ENCODE results near the gene CTAGE9. TPM values are rescaled to one million over a fixed set of nuclear protein-coding genes. Genes with fewer than 3 reads are reported as not detected.
"Not testable (repeated sequence)": the region's sequence is repeated elsewhere in the genome, so short reads cannot be mapped to it uniquely, and the experiment has no call there.

The CTAGE9 gene, protein sequence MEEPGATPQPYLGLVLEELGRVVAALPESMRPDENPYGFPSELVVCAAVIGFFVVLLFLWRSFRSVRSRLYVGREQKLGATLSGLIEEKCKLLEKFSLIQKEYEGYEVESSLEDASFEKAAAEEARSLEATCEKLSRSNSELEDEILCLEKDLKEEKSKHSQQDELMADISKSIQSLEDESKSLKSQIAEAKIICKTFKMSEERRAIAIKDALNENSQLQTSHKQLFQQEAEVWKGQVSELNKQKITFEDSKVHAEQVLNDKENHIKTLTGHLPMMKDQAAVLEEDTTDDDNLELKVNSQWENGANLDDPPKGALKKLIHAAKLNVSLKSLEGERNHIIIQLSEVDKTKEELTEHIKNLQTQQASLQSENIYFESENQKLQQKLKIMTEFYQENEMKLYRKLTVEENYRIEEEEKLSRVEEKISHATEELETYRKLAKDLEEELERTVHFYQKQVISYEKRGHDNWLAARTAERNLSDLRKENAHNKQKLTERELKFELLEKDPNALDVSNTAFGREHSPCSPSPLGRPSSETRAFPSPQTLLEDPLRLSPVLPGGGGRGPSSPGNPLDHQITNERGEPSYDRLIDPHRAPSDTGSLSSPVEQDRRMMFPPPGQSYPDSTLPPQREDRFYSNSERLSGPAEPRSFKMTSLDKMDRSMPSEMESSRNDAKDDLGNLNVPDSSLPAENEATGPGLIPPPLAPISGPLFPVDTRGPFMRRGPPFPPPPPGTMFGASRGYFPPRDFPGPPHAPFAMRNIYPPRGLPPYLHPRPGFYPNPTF
- under 1 TPM in 1 of 3 donors, not detected in 2; 0.02 TPM for polyA plus RNA-seq

DNA sequence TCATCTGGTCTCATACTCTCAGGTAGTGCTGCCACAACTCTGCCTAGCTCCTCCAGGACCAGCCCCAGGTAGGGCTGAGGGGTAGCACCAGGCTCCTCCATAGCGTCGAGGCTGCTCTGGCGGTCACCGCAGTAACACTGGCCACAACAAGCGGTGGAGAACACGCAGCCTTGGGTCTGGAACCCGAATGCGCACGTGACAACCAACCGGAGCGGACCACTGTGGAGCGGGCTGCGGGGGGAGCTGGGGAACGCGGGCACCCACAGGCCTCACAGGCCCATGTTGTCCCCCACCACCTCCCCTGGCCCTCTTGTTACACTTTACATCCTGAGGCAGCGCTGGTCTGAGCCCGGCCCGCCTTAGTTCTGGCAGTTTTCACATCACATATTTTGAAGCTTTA is at the start of gene CTAGE9:
Gene CTAGE9, minus strand, starts transcription at position 101 of the 400 bp plus-strand sequence. Its CDS starts 0 bp downstream, at position 101.
- not testable (repeated sequence) for H3K27ac ChIP-seq (ENCODE audit: low read depth, low read length)
- 88 to 94% methylated on average over 5 to 7 of the region's 18 CpGs; no CpG with 5 or more reads in 1 of the 3 donors for WGBS, 3 donors

DNA sequence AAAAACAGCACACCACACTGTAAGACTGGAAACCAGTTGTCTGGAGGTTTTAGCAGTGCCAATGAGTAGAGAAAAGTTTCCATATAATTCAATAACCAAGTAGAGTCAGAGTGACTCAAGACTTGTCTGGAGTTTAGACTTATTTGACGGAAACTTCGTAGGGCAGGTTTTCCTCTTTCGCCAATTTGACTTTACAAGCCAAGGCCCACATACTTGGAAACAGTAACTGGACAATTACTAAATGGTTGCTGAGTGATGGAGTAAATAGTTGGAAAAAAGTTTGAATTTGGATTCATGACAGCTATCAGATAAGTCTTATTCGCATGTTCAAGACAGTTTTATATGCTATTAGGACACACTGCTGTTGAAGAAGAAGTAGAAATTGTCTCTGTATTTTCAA is 48.1 kb upstream of the CTAGE9 start:
- WGBS, 3 donors = 70 to 88% (median 79%) methylated on average over 4 of the region's 4 CpGs
- H3K27ac ChIP-seq (ENCODE audit: low read depth, low read length) = no peak overlapping the region

DNA sequence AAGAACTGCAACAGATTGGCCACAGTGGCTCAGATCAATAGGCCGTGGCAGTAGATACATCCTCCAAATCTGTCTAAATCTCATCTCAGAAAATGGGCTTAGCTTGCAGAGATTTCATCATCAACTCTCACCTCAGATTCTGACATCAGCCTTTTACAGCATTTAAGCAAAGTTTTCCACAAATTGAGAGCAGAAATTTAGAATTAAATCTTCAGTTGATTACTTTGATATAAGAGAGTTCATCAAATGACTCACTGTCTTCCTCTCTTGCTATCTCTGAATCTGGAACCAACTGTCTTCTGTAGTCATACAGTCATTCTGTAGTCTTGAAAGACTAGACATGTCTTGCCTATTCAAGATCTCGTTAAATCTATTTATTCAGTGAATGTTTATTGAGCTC is 45.2 kb upstream of the CTAGE9 start:
- WGBS, 3 donors = 87 to 92% (median 87%) methylated on average over 2 of the region's 2 CpGs
- no peak overlapping the region for H3K27ac ChIP-seq (ENCODE audit: low read depth, low read length)

DNA sequence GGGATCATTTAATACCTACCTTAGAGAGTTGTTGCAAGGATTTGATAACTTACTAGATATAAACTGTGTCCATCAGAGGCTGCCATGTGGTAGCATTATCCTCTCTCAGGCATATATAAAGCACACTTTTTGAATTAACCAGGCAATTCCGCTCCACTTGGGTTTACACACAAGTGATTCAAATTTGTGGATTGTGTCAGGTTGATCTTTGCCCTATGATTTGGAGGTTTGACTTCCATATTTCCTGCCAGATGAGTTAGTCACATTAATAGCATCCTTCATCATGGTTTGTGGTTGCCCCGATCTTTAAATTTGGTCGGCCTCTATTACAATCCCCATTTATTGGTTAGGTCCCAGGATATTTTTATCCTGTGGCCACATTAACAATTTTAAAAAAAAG is 44.8 kb upstream of the CTAGE9 start:
- H3K27ac ChIP-seq (ENCODE audit: low read depth, low read length) = no peak overlapping the region

DNA sequence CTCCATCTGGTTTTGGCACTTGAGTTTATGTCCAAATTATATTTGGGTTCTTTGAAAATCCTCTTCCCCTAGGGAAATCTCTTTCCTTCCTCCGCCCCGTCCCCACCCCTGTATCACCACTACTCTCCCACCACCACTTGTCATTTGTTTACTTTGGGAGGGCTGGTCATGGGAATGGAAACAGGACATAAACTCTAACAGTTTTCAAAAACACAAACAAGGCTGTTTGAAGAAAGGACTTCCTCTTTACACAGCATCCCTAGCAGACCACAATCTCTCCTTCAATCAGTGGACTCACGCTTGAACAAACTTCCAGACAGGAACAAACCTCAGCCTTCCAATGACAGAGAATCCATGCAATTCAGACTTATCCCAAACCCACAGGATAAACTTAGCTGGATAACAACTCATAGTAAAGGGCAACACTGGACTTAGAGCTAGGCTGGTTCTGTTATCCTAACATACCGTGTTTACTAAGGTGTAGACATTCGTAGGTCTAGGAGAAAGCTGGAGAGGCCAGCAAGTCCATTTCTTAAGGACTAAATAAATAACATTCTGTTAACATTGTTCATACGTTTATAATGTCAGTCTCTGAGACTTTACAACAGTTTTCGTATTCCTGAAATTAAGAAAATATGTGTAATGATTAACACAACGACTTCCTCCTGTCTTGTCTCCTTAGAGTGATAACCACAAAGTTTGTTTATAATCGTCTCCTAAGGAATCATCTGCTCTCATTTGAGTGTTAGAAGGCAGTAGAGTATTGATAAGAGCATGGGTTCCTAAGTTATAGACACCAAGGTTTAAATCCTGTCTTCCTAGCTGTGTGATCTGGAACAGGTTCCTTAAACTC is 44.1 kb upstream of the CTAGE9 start:
- WGBS, 3 donors = 46 to 61% (median 47%) methylated on average over 9 of the region's 9 CpGs
- H3K27ac ChIP-seq (ENCODE audit: low read depth, low read length) = no peak overlapping the region

More for the DNA sequence above, 44.8 kb upstream of the CTAGE9 start:
- WGBS, 3 donors = 86 to 96% (median 90%) methylated on average over 3 of the region's 3 CpGs

DNA sequence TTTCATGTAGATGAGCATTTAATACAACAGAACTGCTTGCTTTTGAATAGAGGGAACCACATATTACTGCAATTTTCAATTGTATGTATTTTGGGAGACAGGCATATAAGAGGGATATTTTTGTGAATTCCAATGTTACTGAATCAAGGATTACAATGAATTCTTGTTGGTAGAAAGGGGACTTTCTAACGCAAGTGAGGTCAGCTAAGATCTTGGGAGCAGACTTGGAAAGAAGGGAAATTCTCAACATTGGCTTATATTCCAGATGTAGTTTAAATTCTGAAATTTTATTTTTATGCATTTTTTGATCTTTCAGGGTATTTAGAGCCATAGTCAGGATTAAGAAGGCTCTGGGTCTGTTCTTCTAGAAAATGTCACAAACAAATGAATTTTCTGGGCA is 43.3 kb upstream of the CTAGE9 start:
- H3K27ac ChIP-seq (ENCODE audit: low read depth, low read length) = no peak overlapping the region
- 69 to 100% (median 71%) methylated on average over 1 of the region's 1 CpG for WGBS, 3 donors

DNA sequence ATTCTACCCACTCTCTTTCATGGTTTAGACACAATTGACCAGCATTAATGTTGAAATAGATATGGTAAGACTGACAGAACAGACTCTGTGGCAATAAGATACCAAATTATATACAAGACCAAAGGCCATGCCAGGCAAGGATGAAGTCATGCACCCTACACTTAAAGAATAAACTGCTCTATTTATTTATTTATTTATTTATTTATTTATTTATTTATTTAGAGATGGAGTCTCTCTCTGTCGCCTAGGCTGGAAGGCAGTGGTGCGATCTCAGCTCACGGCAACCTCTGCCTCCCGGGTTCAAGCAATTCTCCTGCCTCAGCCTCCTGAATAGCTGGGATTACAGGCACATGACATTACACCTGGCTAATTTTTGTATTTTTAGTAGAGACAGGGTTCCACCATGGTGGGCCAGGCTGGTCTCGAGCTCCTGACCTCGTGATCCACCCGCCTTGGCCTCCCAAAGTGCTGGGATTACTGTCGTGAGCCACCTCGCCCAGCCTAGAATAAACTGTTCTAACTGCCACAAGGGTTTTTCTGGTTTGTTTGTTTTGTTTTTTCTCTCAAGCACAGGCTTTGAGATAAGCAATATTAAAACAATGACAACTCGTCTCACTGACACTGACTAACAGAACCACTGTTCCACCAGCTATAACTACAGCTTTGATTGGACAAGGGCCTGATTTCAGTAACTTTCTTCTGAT is 40.3 kb upstream of the CTAGE9 start:
- 87 to 95% (median 92%) methylated on average over 10 of the region's 10 CpGs for WGBS, 3 donors
- H3K27ac ChIP-seq (ENCODE audit: low read depth, low read length) = not testable (repeated sequence)

DNA sequence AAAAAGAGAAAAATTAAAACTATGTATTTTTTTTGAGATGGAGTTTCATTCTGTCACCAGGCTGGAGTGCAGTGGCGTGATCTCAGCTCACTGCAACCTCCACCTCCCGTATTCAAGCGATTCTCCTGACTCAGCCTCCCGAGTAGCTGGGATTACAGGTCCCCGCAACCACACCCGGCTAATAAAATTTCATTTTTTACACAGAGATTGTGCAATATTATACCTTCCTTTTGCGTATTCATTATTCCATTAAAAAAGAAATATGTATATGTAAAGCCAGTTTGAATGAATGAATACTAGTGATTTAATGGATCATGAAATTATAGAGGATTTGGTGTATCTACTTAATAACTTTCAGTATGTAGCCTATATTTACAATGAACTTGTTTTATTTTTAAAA is 38.2 kb upstream of the CTAGE9 start:
- no peak overlapping the region for H3K27ac ChIP-seq (ENCODE audit: low read depth, low read length)
- 92 to 99% (median 94%) methylated on average over 7 of the region's 7 CpGs for WGBS, 3 donors

DNA sequence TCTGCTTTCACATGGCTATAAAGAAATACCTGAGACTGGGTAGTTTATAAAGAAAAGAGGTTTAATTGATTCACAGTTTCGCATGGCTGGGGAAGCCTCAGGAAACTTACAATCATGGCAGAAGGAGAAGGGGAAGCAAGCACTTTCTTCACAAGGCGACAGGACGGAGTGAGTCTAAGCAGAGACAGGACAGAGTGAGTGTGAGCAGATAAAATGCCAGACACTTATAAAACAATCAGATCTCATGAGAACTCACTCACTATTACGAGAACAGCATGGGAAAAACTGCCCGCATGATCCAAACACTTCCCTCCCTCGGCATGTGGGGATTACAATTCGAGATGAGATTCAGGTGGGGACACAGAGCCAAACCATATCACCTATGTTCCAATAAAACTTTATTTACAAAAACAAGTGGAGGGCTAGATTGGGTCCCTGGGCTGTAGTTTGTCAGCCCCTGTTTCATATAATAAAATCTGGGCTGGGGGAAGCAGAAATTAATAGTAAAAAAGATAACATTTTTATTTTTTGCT is 37.1 kb upstream of the CTAGE9 start:
- H3K27ac ChIP-seq (ENCODE audit: low read depth, low read length) = no peak overlapping the region
- 82 to 90% (median 84%) methylated on average over 7 of the region's 7 CpGs for WGBS, 3 donors

DNA sequence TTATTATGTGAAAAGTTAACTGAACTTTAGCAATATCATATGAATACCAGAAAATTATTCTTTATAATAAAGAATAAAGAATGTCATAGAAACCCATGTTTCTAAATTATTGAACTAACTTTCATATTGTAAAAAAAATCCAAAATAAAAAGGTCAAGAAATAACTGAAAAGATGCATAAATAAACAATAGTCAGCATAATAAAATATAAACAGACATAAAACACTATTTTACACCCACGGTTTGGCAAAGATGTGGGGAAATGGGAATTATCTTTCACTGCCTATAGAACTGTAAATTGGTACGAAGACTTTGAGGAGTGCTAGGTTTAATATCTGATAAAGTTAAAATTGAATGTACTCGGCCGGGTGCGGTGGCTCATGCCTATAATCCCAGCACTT is 34.7 kb upstream of the CTAGE9 start:
- no peak overlapping the region for H3K27ac ChIP-seq (ENCODE audit: low read depth, low read length)
- WGBS, 3 donors = 89 to 93% (median 92%) methylated on average over 5 of the region's 5 CpGs

DNA sequence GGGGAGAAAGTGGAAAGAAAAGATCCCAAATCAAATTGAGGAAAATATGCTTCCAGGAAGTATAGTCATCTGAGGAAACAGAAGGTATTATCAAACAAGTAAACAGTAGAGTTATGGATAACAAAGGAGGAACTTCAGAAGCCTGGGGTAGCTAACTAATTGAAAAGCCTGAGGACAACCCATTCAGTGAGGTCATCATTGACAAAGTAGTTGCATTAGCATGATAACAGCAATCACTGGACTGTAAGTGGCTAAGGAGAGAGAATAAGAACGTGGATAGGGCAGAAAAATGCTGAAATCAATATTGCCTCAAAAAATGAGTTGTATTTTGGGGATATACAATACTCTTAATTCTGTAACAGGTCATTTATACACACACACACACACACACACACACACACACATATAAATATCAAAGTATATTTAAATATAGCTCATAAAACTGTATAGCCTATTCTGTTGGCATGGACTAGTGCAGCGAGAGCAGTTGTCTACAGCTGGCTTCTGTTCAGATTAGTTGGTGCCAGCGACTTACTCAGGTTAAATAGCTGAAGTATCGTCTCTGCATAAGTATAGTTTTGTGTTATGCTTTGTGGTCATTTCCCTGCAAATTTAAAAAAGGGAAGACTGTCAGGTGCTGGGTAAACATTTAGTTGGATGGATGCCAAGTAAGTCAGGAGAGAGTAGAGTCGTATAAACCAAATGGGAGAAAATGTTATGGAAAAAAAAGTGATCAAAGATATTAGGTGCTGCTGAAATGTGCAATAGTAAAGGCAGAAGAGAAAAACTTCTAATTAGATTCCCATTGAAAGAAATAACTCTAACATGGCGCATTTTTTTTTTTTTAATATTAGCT is 33.8 kb upstream of the CTAGE9 start:
- WGBS, 3 donors = 32 to 57% (median 45%) methylated on average over 6 of the region's 6 CpGs
- H3K27ac ChIP-seq (ENCODE audit: low read depth, low read length) = no peak overlapping the region

DNA sequence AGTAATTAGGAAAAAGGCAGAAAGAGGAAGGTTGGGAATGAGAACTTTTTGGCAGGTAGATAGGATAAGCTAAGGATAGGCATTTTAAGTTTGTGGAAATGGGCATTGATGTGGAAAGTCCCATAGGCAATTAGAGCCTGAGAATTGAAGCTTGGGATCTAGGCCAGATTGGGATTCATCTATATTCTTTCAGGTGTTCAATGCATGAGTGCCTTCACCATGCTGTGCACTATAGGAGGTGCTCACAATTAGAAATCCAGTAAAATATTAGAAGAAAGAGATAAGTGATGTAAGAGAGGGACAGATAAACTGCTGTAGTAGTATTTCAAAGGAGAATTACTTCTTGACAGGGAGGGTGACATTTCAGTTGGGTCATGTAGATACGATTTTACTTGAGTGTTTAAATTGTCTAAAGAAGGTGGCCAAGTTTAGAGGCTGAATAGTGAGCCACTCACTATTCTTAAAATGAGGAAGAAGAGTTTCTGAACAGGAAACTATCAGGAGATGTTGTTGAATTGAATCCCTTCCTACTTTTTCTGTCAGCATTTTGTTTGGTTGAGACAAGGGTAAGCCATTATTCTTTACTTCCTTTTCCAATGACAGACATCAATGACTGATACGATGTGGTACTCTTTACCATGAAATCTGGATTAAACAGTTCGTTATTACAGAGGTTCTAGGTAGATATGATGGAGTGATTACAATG is 31.0 kb upstream of the CTAGE9 start:
- WGBS, 3 donors = 43 to 63% (median 51%) methylated on average over 3 of the region's 3 CpGs

DNA sequence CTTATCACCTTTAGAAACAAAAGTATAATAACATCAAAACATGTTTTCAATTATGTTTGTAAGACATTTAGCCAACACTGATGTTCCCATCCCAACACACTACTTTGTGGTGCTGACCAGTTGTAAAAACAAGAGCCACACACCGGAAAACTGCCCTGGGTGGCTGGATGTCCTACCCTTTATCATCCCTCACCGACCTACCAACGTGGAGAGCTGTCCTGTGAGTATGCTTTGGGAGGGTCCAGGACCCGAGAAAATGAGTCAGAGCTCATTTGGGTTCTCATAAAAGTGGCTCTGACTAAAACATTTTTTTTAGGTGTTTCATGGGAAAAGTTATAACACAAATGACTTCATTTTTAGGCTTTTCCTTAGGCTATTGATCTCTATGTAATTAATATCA is 29.3 kb upstream of the CTAGE9 start:
- WGBS, 3 donors = 80 to 91% (median 84%) methylated on average over 4 of the region's 4 CpGs
- H3K27ac ChIP-seq (ENCODE audit: low read depth, low read length) = no peak overlapping the region

More for the DNA sequence above, 31.0 kb upstream of the CTAGE9 start:
- H3K27ac ChIP-seq (ENCODE audit: low read depth, low read length) = no peak overlapping the region

DNA sequence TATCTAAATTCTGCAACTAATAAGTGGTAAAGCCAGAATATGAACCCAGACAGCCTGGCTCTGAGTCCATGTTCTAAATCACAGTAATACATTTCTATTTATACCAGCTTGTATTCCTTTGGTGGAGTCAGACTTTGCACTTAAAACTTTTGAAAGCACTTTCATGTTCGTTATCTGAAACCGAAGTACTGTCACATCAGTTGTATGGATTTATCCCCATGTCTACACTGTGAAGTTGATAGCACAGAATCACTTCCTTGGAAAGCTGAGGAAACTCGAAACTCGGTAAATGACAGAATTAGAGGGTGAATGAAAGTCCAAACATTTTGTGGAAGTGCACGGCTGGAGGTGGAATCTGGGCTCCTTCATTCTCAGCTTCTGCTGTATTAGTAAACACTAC is 28.3 kb upstream of the CTAGE9 start:
- WGBS, 3 donors = 83 to 91% (median 89%) methylated on average over 5 of the region's 5 CpGs
- H3K27ac ChIP-seq (ENCODE audit: low read depth, low read length) = no peak overlapping the region

DNA sequence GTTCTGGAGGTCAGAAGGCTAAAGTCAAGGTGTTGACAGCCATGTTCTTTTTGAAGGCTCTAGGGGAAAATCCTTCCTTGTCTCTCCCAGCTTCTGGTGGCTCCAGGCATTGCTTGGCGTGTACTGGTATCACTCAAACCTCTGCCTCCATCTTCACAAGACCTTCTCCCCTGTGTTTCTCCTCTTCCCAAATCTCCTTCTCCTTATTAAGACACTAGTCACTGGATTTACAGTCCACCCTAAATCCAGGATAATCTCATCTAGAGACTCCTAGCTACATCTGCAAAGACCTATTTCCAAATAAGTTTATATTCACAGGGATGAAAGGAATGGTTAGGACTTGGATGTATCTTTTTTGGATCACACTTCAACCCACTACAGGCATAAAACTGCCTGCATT is 26.0 kb upstream of the CTAGE9 start:
- 95 to 96% (median 96%) methylated on average over 1 of the region's 1 CpG for WGBS, 3 donors
- no peak overlapping the region for H3K27ac ChIP-seq (ENCODE audit: low read depth, low read length)

DNA sequence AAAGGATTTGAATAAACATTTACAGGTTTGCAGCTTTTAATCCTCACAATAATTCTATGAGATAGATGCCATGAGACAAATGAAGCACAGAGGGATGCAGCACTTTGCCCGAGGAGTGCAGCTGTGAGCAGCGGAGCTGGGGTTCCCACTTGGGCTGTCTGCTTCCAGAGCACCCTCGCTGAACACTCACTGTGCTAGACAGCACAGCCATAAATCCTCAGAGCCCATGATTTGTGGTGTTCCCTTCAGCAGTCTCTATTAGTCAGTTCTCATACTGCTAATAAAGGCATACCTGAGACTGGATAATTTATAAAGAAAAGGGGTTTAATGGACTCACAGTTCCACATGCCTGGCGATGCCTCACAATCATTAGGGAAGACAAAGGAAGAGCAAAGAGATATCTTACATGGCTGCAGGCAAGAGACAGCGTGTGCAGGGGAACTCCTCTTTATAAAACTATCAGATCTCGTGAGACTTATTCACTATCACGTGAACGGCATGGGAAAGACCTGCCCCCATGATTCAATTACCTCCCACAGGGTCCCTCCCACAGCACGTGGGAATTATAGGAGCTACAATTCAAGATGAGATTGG is 25.3 kb upstream of the CTAGE9 start:
- H3K27ac ChIP-seq (ENCODE audit: low read depth, low read length) = no peak overlapping the region
- 73 to 84% (median 78%) methylated on average over 9 of the region's 9 CpGs for WGBS, 3 donors

Data from adipose tissue (tissue), 3 donors.